Upper lobe of right lung (tissue), 1 donor: ENCODE data around the gene GPR155. TPM values are rescaled to one million over a fixed set of nuclear protein-coding genes. Genes with fewer than 3 reads are reported as not detected.
"Not testable (repeated sequence)": the region's sequence is repeated elsewhere in the genome, so short reads cannot be mapped to it uniquely, and the experiment has no call there.

Experiments
- ATAC-seq: fragments of 200-7000 bp; cut with Tn5 transposase; one replicate; pipeline ENCODE4 v1.9.1; 2020; ENCODE audit warnings: mild to moderate bottlenecking, moderate library complexity
- DNase-seq: peaks from one replicate; pipeline ENCODE4 v3.0.0-alpha.2; 2020
- H3K27ac ChIP-seq: fragments of 200-600 bp; one replicate; pipeline ENCODE4 v1.8.0; 2022
- H3K27me3 ChIP-seq: fragments of 200-600 bp; one replicate; pipeline ENCODE4 v1.8.0; 2022; ENCODE audit warnings: mild to moderate bottlenecking
- H3K36me3 ChIP-seq: fragments of 200-600 bp; one replicate; pipeline ENCODE4 v1.8.0; 2022
- H3K4me1 ChIP-seq: fragments of 200-600 bp; one replicate; pipeline ENCODE4 v1.8.0; 2022
- H3K4me3 ChIP-seq: fragments of 200-600 bp; one replicate; pipeline ENCODE4 v1.8.0; 2022; ENCODE audit warnings: mild to moderate bottlenecking
- H3K9me3 ChIP-seq: fragments of 200-600 bp; one replicate; pipeline ENCODE4 v1.8.0; 2022
- intact Hi-C: fragments of 100-400 bp; cut with DNase I; formaldehyde crosslinking; loops from one replicate; pipeline ENCODE4 v1.11.0; 2022
- total RNA-seq: library from RNA; stranded (reverse); fragmentation: NEBNext Ultra II Directional; extraction: Animal tissue kit (Norgen Biotek cat#: 25700); gene quantifications from one replicate; pipeline ENCODE4 v1.2.1, GENCODE V29; 2021
- TF ChIP-seq, protein P1 (sequence below): fragments of 200-600 bp; IDR thresholded peaks from one replicate; pipeline ENCODE4 v1.8.0; 2022; ENCODE audit warnings: antibody characterized with exemption
- donor health status: DM: no; HTN: yes; CAD: no; lungs with severe emphysema.

Gene GPR155
- total RNA-seq, 1 donor from 2014 or later: 6.3 TPM

- DNase-seq: no peak
- no peak overlapping the region for H3K27ac ChIP-seq
- H3K4me3 ChIP-seq: no peak overlapping the region
- peaks cover 10% of the 10 kb centered on the region for H3K36me3 ChIP-seq
- H3K9me3 ChIP-seq: no peaks in the 10 kb centered on the region
- TF ChIP-seq, protein P1, sequence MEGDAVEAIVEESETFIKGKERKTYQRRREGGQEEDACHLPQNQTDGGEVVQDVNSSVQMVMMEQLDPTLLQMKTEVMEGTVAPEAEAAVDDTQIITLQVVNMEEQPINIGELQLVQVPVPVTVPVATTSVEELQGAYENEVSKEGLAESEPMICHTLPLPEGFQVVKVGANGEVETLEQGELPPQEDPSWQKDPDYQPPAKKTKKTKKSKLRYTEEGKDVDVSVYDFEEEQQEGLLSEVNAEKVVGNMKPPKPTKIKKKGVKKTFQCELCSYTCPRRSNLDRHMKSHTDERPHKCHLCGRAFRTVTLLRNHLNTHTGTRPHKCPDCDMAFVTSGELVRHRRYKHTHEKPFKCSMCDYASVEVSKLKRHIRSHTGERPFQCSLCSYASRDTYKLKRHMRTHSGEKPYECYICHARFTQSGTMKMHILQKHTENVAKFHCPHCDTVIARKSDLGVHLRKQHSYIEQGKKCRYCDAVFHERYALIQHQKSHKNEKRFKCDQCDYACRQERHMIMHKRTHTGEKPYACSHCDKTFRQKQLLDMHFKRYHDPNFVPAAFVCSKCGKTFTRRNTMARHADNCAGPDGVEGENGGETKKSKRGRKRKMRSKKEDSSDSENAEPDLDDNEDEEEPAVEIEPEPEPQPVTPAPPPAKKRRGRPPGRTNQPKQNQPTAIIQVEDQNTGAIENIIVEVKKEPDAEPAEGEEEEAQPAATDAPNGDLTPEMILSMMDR: no peak
- ATAC-seq: no peak
- intact Hi-C loops: no loop called here
- H3K4me1 ChIP-seq: no peaks in the 10 kb centered on the region
- no peaks in the 10 kb centered on the region for H3K27me3 ChIP-seq
Observed at GRCh38 chr2:174431902-174432301, 54.9 kb downstream of the GPR155 start.

DNA sequence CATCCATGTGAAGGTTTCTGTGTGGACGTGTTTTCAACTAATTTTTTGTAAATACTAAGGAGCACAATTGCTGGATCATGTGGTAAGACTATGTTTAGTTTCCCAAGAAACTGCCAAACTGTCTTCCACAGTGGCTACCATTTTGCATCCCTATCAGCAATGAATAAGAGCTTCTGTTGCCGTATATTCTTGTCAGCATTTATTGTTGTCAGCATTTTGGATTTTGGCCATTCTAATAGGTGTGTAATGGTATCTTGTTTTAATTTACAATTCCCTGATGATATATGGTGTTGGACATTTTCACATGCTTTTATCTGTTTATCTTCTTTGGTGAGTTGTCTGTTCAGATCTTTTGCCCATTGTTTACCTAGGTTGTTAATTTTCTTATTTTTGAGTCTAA is 56.8 kb downstream of the GPR155 start:
- Histone ChIP-seq H3K27ac (no peak overlapping the region), H3K4me3 (no peak overlapping the region), H3K9me3 (no peaks in the 10 kb centered on the region), H3K27me3 (no peaks in the 10 kb centered on the region), H3K4me1 (no peaks in the 10 kb centered on the region), H3K36me3 (peaks cover 10% of the 10 kb centered on the region)
- ATAC-seq (no peak), DNase-seq (no peak)
- intact Hi-C loops: no loop called here
- TF ChIP-seq, protein P1: no peak

GRCh38 chr2:174428214-174428613 is 58.6 kb downstream of the GPR155 start:
- Histone ChIP-seq H3K4me1 (no peaks in the 10 kb centered on the region), H3K36me3 (peaks cover 20% of the 10 kb centered on the region), H3K27me3 (no peaks in the 10 kb centered on the region), H3K9me3 (no peaks in the 10 kb centered on the region), H3K4me3 (no peak overlapping the region), H3K27ac (no peak overlapping the region)
- intact Hi-C loops: no loop called here
- TF ChIP-seq, protein P1: no peak
- no peak for ATAC-seq
- no peak for DNase-seq

DNA sequence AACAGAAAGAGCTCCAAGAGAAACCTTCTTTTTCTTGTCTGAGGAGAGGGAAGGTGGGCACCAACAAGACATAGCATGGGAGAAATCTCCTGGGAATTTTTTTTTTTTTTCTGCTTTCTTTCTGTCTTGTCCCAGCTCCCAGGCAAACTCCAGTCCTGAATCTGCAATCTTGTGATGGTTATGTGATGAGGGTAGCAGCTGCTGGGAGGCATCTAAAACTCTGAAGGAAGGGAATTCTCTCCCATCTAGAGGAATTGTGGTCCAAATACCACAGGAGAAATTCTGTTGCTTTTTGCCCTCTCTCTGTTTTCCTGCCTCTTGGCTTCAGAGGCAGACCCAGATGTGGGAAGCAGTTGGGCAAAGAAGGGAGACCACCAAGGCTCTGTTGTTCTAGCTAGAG is 74.6 kb downstream of the GPR155 start:
- ATAC-seq (no peak), DNase-seq (no peak)
- TF ChIP-seq, protein P1: no peak
- Histone ChIP-seq H3K9me3 (no peaks in the 10 kb centered on the region), H3K4me1 (no peaks in the 10 kb centered on the region), H3K27me3 (no peaks in the 10 kb centered on the region), H3K27ac (no peak overlapping the region), H3K36me3 (peaks cover 9% of the 10 kb centered on the region), H3K4me3 (no peak overlapping the region)
- intact Hi-C loops: no loop called here

DNA sequence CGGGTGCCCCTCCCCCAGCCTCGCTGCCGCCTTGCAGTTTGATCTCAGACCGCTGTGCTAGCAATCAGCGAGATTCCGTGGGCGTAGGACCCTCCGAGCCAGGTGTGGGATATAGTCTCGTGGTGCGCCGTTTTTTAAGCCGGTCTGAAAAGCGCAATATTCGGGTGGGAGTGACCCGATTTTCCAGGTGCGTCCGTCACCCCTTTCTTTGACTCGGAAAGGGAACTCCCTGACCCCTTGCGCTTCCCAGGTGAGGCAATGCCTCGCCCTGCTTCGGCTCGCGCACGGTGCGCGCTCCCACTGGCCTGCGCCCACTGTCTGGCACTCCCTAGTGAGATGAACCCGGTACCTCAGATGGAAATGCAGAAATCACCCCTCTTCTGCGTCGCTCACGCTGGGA is 76.8 kb downstream of the GPR155 start:
- ATAC-seq, H3K27ac ChIP-seq, intact Hi-C loops, DNase-seq, H3K27me3 ChIP-seq, H3K9me3 ChIP-seq, H3K4me1 ChIP-seq, H3K36me3 ChIP-seq: not testable (repeated sequence)
- H3K4me3 ChIP-seq: peak overlapping the region; percentile 21

DNA sequence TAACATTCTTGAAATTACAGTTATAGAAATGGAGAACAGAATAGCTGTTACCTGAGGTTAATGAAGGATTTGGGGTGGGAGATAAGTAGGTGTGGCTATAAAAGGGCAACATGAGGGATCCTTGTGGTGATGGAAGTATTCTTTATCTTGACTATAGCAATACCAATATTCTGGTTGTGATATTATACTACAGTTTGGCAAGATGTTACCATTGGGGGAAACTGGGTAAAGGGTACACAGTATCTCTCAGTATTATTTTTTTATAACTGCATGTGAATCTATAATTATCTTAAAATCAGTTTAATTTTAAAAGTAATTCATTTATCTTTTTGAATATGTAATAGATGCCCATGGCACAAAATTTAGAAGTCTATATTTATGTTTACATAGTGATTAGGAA is 83.2 kb downstream of the GPR155 start:
- TF ChIP-seq, protein P1: no peak
- Histone ChIP-seq H3K27ac (no peak overlapping the region), H3K9me3 (no peaks in the 10 kb centered on the region), H3K4me3 (no peak overlapping the region), H3K4me1 (no peaks in the 10 kb centered on the region), H3K27me3 (no peaks in the 10 kb centered on the region), H3K36me3 (peaks cover 34% of the 10 kb centered on the region)
- intact Hi-C loops: no loop called here
- ATAC-seq: no peak
- DNase-seq: no peak
